ENCODE measurements around the gene CLN5.
"Not testable (repeated sequence)": the region's sequence is repeated elsewhere in the genome, so short reads cannot be mapped to it uniquely, and the experiment has no call there.

Gene CLN5

DNA sequence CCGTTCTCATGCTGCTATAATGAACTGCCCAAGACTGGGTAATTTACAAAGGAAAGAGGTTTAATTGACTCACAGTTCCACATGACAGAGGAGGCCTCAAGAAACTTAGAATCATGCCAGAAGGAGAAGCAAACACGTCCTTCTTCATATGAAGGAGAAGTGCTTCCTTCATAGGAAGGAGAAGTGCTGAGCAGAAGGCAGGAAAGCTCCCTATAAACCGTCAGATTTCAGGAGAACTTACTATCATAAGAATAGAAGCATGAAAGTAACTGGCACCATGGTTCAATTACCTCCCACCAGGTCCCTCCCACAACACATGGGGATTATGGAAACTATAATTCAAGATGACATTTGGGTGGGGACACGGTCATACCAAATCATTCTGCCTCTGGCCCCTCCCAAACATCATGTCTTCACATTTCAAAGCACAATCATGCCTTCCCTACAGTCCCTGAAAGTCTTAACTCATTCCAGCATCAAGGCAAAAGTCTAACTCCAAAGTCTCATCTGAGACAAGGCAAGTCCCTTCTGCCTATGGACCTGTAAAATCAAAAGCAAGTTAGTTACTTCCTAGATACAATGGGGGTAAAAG lies 32.9 kb upstream of the CLN5 start:
- H3K27ac ChIP-seq (ENCODE audit: low read length) = no peak overlapping the region
- no CpG with 5 or more reads among the region's 4 CpGs for WGBS (ENCODE audit: insufficient coverage, insufficient read length)
- H3K9me3 ChIP-seq (ENCODE audit: control insufficient read depth, insufficient read depth, low read length) = peaks cover 2% of the 10 kb centered on the region; the same call in 1 of the 2 replicates

DNA sequence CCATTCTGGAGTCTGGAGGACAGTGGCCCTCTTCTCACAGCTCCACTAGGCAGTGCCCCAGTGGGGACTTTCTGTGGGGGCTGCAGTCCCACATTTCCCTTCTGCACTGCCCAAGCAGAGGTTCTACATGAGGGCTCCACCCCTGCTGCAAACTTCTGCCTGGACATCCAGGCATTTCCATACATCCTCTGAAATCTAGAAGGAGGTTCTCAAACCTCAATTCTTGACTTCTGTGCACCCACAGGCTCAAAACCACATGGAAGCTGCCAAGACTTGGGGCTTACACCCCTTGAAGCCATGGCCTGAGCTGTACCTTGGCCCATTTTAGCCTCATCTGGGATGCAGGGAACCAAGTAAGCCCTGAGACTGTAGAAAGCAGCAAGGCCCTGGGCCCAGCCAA lies 32.1 kb upstream of the CLN5 start:
- DNase-seq (ENCODE audit: low read depth, low spot score); H3K4me1 ChIP-seq (ENCODE audit: control insufficient read depth, insufficient read depth, low read length); H3K4me3 ChIP-seq (ENCODE audit: low read length); H3K9me3 ChIP-seq (ENCODE audit: control insufficient read depth, insufficient read depth, low read length); H3K27ac ChIP-seq (ENCODE audit: low read length); H3K27me3 ChIP-seq (ENCODE audit: control insufficient read depth, insufficient read depth, low read length); H3K36me3 ChIP-seq (ENCODE audit: control insufficient read depth, insufficient read depth, low read length): not testable (repeated sequence)

More for the DNA sequence above, 32.9 kb upstream of the CLN5 start:
- Histone ChIP-seq H3K36me3 (ENCODE audit: control insufficient read depth, insufficient read depth, low read length) (no peaks in the 10 kb centered on the region), H3K27me3 (ENCODE audit: control insufficient read depth, insufficient read depth, low read length) (no peaks in the 10 kb centered on the region), H3K4me3 (ENCODE audit: low read length) (no peak overlapping the region), H3K4me1 (ENCODE audit: control insufficient read depth, insufficient read depth, low read length) (no peaks in the 10 kb centered on the region)
- DNase-seq (ENCODE audit: low read depth, low spot score) = no peak

DNA sequence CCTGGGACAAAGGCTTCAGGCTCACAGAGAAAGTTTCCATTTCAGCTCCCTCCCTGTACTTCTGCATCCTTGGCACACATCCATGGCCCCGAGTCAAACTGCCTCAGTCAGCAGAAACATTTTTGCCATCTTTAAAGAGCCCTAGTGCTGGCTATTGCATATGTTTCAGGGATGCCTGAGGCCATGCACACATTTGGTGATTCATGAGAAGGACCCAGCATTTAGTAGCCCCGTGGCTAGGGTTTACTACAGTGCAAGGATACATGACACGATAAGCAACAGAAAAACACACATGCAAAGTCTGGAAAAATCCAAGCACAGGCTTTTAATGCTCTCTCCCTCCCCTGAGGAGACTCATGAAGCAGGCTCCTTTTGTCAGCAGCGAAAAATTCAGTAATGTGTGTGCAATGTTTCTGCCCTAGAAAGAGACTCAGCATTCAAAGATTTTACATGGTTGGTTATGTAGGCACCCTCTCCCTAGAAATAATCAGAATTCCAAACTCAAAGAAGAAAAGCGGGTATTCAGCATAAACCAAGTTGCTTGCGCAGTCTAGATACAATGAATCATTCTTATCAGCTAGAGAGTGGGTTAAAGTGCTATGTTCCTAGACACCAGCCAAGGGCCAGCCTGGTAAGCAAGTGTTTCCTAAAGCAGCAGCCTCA lies 26.0 kb upstream of the CLN5 start:
- no peak for DNase-seq (ENCODE audit: low read depth, low spot score)
- H3K27me3 ChIP-seq (ENCODE audit: control insufficient read depth, insufficient read depth, low read length) = no peaks in the 10 kb centered on the region
- no peaks in the 10 kb centered on the region for H3K4me1 ChIP-seq (ENCODE audit: control insufficient read depth, insufficient read depth, low read length)
- H3K27ac ChIP-seq (ENCODE audit: low read length) = no peak overlapping the region
- H3K4me3 ChIP-seq (ENCODE audit: low read length) = no peak overlapping the region
- no CpG with 5 or more reads among the region's 6 CpGs for WGBS (ENCODE audit: insufficient coverage, insufficient read length)
- no peaks in the 10 kb centered on the region for H3K9me3 ChIP-seq (ENCODE audit: control insufficient read depth, insufficient read depth, low read length)
- no peaks in the 10 kb centered on the region for H3K36me3 ChIP-seq (ENCODE audit: control insufficient read depth, insufficient read depth, low read length)

DNA sequence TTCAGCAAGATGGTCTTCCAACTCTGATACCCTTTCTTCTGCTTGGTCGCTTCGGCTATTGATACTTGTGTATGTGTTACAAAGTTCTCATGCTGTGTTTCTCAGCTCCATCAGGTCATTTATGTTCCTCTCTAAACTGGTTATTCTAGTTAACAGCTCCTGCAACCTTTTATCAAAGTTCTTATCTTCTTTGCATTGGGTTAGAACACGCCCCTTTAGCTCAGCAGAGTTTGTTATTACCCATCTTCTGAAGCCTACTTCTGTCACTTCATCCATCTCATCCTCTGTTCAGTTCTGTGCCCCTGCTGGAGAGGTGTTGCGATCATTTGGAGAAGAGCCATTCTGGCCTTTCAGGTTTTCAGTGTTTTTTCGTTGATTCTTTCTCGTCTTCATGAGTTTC lies 24.9 kb upstream of the CLN5 start:
- no peak overlapping the region for H3K4me3 ChIP-seq (ENCODE audit: low read length)
- no CpG with 5 or more reads among the region's 6 CpGs for WGBS (ENCODE audit: insufficient coverage, insufficient read length)
- no peaks in the 10 kb centered on the region for H3K4me1 ChIP-seq (ENCODE audit: control insufficient read depth, insufficient read depth, low read length)
- no peaks in the 10 kb centered on the region for H3K36me3 ChIP-seq (ENCODE audit: control insufficient read depth, insufficient read depth, low read length)
- no peaks in the 10 kb centered on the region for H3K9me3 ChIP-seq (ENCODE audit: control insufficient read depth, insufficient read depth, low read length)
- H3K27me3 ChIP-seq (ENCODE audit: control insufficient read depth, insufficient read depth, low read length) = no peaks in the 10 kb centered on the region
- no peak overlapping the region for H3K27ac ChIP-seq (ENCODE audit: low read length)
- no peak for DNase-seq (ENCODE audit: low read depth, low spot score)

DNA sequence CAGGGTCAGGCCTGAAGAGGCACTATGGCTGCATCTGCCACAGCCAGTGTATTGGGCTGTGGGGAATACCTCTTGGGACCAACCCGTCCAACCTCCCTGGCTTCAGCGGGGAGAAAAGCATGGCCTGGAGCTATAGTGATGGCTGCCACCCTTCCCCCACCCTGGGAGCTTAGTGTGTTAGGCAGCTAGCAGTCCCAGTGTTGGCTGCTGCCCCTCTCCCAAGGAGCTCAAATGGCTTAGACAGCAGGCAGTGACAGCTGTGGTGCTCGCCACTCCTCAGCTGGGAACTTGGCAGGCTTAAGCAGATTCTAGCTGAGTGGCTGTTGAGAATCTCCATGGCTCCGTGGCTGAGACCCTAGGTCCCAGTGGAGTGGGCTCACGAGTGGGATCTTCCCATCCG lies 23.8 kb upstream of the CLN5 start:
- DNase-seq (ENCODE audit: low read depth, low spot score) = no peak
- no peak overlapping the region for H3K4me3 ChIP-seq (ENCODE audit: low read length)
- WGBS (ENCODE audit: insufficient coverage, insufficient read length) = no CpG with 5 or more reads among the region's 6 CpGs
- no peak overlapping the region for H3K27ac ChIP-seq (ENCODE audit: low read length)
- H3K27me3 ChIP-seq (ENCODE audit: control insufficient read depth, insufficient read depth, low read length) = no peaks in the 10 kb centered on the region
- no peaks in the 10 kb centered on the region for H3K9me3 ChIP-seq (ENCODE audit: control insufficient read depth, insufficient read depth, low read length)
- no peaks in the 10 kb centered on the region for H3K4me1 ChIP-seq (ENCODE audit: control insufficient read depth, insufficient read depth, low read length)
- H3K36me3 ChIP-seq (ENCODE audit: control insufficient read depth, insufficient read depth, low read length) = no peaks in the 10 kb centered on the region

DNA sequence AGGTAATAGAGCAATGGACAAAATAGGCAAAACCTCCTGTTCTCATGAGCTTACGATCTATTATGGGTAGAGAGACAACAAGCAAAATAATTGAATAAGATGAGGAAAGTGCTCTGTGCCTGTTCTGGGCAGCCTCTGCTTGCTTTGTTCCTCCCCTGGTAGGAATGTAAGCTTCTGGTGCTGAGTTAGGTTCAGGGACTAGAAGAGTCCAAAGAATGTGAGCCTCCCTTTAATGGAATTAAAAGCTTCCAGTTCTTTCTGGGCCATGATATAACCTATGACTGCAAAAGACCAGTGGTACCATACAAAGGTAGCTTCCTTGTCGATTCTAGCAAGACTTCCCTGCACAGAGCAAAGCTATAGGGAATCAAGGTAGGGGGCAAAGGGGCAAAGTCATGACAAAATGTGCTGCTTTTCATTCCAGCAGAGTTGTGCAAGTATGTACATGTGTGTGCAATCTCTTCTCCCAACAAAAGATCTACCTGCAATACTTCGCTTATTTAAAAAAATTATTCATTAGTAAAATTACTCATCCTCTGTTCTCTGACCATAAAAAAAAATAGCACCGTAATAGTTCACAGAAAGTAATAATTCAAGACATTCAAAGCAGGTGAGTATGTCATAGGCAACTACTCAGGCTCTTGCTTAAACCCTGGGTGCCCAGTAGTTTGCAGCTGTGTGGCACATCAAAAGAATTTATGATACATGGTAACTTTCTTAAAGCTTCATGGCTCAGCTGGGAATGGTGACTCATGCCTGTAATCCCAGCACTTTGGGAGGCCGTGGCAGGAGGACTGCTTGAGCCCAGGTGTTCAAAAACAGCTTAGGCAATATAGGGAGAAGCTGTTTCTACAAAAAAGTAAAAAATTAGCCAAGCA lies 22.2 kb upstream of the CLN5 start:
- no peak for DNase-seq (ENCODE audit: low read depth, low spot score)
- WGBS (ENCODE audit: insufficient coverage, insufficient read length) = no CpG with 5 or more reads among the region's 5 CpGs
- H3K27ac ChIP-seq (ENCODE audit: low read length) = no peak overlapping the region
- H3K4me3 ChIP-seq (ENCODE audit: low read length) = no peak overlapping the region
- H3K9me3 ChIP-seq (ENCODE audit: control insufficient read depth, insufficient read depth, low read length) = no peaks in the 10 kb centered on the region
- no peaks in the 10 kb centered on the region for H3K27me3 ChIP-seq (ENCODE audit: control insufficient read depth, insufficient read depth, low read length)
- H3K4me1 ChIP-seq (ENCODE audit: control insufficient read depth, insufficient read depth, low read length) = no peaks in the 10 kb centered on the region
- no peaks in the 10 kb centered on the region for H3K36me3 ChIP-seq (ENCODE audit: control insufficient read depth, insufficient read depth, low read length)

DNA sequence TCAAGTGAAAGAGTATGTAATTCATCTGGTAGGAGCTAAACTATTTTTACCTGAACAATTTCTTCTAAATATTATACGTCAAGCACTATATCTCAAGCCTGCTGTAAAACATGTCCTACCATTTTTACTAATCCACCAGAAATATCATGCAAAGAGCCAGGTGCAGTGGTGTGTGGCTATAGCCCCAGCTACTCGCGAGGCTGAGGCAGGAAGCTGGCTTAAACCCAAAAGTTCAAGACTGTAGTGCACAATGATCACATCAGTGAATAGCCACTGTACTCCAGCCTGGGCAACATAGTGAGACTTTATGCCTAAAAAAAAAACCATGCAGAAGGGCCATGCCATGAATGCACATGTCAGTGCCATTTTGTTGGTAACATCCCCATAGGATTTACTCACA lies 20.7 kb upstream of the CLN5 start:
- no peaks in the 10 kb centered on the region for H3K36me3 ChIP-seq (ENCODE audit: control insufficient read depth, insufficient read depth, low read length)
- no peaks in the 10 kb centered on the region for H3K4me1 ChIP-seq (ENCODE audit: control insufficient read depth, insufficient read depth, low read length)
- no peaks in the 10 kb centered on the region for H3K9me3 ChIP-seq (ENCODE audit: control insufficient read depth, insufficient read depth, low read length)
- no CpG with 5 or more reads among the region's 3 CpGs for WGBS (ENCODE audit: insufficient coverage, insufficient read length)
- no peak overlapping the region for H3K4me3 ChIP-seq (ENCODE audit: low read length)
- DNase-seq (ENCODE audit: low read depth, low spot score) = no peak
- H3K27ac ChIP-seq (ENCODE audit: low read length) = no peak overlapping the region
- H3K27me3 ChIP-seq (ENCODE audit: control insufficient read depth, insufficient read depth, low read length) = no peaks in the 10 kb centered on the region

DNA sequence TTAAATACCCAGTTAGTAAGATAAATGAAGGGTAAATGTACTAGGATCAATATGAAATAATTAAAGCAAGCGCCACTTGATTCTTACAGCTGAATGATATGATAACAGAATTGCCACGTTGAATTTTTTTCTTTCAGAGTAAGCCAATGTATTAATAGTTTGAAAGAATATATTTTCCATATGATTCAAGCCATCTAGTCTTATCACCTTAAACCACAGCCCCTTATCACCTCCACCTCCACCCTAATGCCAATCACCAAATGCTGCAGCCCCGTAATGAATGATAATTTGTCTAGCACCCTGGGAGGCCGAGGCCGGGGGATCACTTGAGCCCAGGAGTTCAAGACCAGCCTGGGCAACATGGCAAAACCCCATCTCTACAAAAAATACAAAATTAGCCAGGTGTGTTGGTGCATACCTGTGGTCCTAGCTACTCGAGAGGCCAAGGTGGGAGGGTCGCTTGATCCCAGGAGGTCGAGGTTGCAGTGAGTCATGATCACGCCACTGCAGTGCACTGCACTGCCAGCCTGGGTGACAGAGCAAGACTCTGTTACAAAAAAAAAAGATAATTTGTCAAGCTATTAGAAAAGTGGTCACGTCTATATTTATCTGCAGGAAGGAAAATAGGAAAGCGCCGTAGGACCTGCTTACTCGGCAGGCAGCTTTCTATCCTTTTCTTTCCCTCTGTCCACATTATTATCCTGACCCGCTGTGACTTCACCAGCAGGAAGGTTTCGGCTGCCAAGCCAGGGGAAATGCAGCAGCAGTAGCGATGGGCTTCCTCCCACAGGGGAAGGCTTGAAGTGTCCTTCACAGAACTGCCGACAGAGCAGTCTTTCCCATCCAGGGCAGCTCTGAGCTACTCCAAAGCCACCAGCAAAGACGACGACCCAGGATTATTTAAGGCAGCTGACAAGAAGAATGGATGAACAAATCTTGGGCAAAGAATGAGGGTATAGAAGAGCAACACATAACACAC lies 19.7 kb upstream of the CLN5 start:
- no peaks in the 10 kb centered on the region for H3K27me3 ChIP-seq (ENCODE audit: control insufficient read depth, insufficient read depth, low read length)
- no peaks in the 10 kb centered on the region for H3K4me1 ChIP-seq (ENCODE audit: control insufficient read depth, insufficient read depth, low read length)
- H3K36me3 ChIP-seq (ENCODE audit: control insufficient read depth, insufficient read depth, low read length) = no peaks in the 10 kb centered on the region
- no peak overlapping the region for H3K4me3 ChIP-seq (ENCODE audit: low read length)
- H3K9me3 ChIP-seq (ENCODE audit: control insufficient read depth, insufficient read depth, low read length) = no peaks in the 10 kb centered on the region
- no CpG with 5 or more reads among the region's 19 CpGs for WGBS (ENCODE audit: insufficient coverage, insufficient read length)
- H3K27ac ChIP-seq (ENCODE audit: low read length) = no peak overlapping the region
- DNase-seq (ENCODE audit: low read depth, low spot score) = no peak

DNA sequence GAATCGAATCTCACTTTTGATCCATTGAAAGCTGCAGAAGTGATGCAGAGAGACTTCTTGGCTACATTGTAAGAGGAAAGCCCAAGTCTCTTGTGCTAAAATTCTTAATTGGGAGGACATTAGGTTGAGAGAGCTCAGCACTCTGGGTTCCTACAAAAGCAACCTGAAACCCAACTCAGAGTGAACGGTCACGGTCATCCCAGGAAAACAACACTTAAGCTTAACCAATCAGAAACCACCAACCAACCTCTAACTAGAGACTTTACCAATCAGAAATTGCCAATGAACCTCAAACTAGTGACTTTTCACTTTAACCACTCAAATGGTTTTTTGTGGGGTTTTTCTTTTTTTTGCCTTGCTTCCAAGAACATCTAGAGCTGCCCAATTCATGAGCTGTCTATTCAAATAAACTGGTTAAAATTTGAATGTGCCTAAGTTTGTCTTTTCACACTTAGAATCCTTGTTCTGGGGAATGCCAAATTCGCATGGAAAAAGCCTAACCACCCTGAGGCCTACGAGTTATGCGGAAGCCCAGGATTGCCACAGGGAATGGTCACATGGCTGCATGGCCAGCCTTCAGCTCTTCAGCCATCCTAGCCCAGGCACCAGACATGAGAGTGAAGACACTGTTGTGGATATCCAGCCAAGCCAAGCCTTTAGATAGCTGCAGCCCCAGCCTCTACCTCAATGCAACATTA lies 17.8 kb upstream of the CLN5 start:
- WGBS (ENCODE audit: insufficient coverage, insufficient read length) = no CpG with 5 or more reads among the region's 6 CpGs
- Histone ChIP-seq H3K27me3 (ENCODE audit: control insufficient read depth, insufficient read depth, low read length) (no peaks in the 10 kb centered on the region), H3K4me1 (ENCODE audit: control insufficient read depth, insufficient read depth, low read length) (no peaks in the 10 kb centered on the region)

More for the DNA sequence above, 17.8 kb upstream of the CLN5 start:
- DNase-seq (ENCODE audit: low read depth, low spot score) = no peak
- Histone ChIP-seq H3K36me3 (ENCODE audit: control insufficient read depth, insufficient read depth, low read length) (no peaks in the 10 kb centered on the region), H3K4me3 (ENCODE audit: low read length) (no peak overlapping the region), H3K27ac (ENCODE audit: low read length) (no peak overlapping the region), H3K9me3 (ENCODE audit: control insufficient read depth, insufficient read depth, low read length) (no peaks in the 10 kb centered on the region; the same call in 1 of the 2 replicates)

Data from iPS DF 6.9 (cell line).